ENCODE measurements around the gene DNM3.
"Not testable (repeated sequence)": the region's sequence is repeated elsewhere in the genome, so short reads cannot be mapped to it uniquely, and the experiment has no call there.

Gene DNM3

DNA sequence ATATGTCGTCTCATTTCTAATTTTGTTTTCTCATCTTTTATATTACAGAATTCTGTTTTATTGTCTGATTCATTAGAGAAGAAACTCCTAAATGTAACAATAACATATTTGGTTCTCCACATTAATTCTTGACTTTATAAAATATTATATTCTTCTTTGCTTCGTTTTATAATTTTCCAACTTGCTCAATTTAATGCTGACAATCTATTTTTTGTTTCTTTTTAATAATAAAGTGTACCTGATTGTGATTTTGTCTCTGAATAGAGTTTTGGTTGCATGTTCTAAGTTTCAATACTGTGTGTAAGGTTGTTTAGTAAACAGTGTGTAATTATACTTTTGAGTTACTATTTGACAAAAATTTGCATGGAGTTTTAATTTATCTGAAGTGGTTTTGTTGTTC lies 448.1 kb downstream of the DNM3 start:
- TF ChIP-seq, protein P1, sequence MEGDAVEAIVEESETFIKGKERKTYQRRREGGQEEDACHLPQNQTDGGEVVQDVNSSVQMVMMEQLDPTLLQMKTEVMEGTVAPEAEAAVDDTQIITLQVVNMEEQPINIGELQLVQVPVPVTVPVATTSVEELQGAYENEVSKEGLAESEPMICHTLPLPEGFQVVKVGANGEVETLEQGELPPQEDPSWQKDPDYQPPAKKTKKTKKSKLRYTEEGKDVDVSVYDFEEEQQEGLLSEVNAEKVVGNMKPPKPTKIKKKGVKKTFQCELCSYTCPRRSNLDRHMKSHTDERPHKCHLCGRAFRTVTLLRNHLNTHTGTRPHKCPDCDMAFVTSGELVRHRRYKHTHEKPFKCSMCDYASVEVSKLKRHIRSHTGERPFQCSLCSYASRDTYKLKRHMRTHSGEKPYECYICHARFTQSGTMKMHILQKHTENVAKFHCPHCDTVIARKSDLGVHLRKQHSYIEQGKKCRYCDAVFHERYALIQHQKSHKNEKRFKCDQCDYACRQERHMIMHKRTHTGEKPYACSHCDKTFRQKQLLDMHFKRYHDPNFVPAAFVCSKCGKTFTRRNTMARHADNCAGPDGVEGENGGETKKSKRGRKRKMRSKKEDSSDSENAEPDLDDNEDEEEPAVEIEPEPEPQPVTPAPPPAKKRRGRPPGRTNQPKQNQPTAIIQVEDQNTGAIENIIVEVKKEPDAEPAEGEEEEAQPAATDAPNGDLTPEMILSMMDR (IDR thresholded peaks at IDR 0.05; ENCODE audit: low read depth, low read length, missing control alignments), result no peak
- DNase-seq (ENCODE audit: low read depth), result no peak
- H3K4me3 ChIP-seq (ENCODE audit: low read depth, low read length), result no peak overlapping the region

DNA sequence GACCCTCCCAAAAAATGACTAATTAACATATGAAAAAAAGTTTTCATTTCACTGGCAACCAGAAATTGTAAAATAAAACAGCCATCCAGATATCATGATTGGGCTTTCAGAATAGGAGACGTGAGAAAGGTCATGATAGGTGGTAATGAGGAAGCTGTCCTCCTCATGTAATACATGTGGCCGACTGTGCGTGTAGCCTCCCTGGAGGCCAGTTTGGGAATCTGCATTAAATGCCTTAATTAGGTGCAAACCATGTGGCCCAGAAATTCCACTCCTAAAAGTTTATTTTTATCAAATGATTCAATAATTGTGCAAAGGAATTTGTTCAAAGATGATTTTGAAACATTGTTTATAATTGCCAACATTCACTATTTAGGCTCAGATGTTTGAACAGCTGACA lies 451.5 kb downstream of the DNM3 start:
- H3K4me3 ChIP-seq (ENCODE audit: low read depth, low read length), result no peak overlapping the region
- no peak for DNase-seq (ENCODE audit: low read depth)
- TF ChIP-seq, protein P1 (IDR thresholded peaks at IDR 0.05; ENCODE audit: low read depth, low read length, missing control alignments), result no peak

DNA sequence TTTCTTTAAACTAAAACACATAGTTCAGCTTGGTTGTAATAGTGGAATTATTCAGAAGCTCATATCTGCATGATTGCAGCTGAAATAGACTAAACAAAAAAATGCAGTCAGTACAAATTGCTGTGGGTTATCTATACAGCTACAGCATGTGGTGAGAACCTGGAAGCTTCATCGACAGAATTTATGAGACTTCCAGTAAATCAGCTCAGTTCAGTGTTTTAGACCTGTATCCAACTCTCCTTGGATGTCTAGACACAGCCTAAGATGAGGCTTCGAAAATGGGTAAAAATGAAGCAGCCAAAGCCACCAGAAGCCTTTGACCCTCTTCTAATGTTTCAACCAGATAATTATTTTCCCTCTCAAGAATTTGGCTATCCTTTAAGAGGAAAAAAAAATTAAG lies 452.1 kb downstream of the DNM3 start:
- DNase-seq (ENCODE audit: low read depth), result no peak
- TF ChIP-seq, protein P1 (IDR thresholded peaks at IDR 0.05; ENCODE audit: low read depth, low read length, missing control alignments), result no peak
- H3K4me3 ChIP-seq (ENCODE audit: low read depth, low read length), result no peak overlapping the region

DNA sequence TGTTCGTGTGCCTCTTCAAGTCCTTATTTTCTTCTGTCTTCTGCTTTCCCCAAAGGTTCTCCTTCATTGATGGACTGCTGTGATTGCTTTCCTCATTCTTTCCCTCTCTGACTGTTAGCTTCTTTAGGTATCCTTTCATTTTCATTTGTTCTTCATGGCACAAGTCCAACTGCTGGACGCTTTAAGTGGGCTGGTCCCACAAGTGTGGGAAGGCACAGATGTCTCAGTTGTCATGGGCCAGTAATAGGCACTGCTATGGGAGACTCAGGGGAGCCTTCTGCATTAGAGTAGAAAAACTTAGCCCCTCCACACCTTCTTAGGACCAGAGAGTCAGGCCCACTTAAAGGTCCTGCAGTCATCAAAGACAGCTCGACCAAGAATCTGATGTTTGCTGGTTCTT lies 456.8 kb downstream of the DNM3 start:
- H3K4me3 ChIP-seq (ENCODE audit: low read depth, low read length), result no peak overlapping the region
- TF ChIP-seq, protein P1 (IDR thresholded peaks at IDR 0.05; ENCODE audit: low read depth, low read length, missing control alignments), result no peak
- DNase-seq (ENCODE audit: low read depth), result no peak

DNA sequence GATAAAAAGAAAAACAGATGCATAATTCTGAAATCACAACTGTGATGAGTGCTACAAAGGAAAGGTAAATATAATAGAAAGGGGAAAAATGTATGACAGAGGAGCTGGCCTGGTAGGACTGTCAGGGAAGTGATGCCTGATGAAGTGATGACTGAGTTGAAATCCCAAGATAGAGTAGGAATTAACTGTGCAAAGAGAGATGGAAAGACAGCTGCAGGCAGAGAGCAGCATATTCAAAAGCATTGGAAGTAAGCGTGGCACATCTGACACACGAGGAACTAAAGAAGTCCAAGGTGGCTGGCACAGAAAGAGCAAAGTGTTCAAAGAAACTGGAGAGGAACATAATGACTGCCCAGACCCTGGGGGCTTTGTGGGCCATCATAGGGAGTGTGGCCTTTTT lies 457.6 kb downstream of the DNM3 start:
- DNase-seq (ENCODE audit: low read depth), result no peak
- H3K4me3 ChIP-seq (ENCODE audit: low read depth, low read length), result no peak overlapping the region
- TF ChIP-seq, protein P1 (IDR thresholded peaks at IDR 0.05; ENCODE audit: low read depth, low read length, missing control alignments), result no peak

DNA sequence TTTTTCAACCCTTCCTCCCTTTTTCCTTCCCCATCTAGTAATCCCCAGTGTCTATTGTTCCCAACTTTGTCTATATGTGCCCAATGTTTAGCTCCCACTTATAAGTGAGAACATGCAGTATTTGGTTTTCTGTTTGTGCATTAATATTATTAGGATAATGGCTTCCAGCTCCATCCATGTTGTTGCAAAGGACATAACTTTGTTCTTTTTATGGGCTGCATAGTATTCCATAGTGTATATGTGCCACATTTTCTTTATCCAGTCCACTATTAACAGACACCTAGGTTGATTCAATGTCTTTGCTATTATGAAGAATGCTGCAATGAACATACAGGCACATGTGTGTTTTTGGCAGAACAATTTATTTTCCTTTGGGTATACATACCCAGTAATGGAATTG lies 458.2 kb downstream of the DNM3 start:
- no peak overlapping the region for H3K4me3 ChIP-seq (ENCODE audit: low read depth, low read length)
- TF ChIP-seq, protein P1 (IDR thresholded peaks at IDR 0.05; ENCODE audit: low read depth, low read length, missing control alignments), result no peak
- DNase-seq (ENCODE audit: low read depth), result no peak

DNA sequence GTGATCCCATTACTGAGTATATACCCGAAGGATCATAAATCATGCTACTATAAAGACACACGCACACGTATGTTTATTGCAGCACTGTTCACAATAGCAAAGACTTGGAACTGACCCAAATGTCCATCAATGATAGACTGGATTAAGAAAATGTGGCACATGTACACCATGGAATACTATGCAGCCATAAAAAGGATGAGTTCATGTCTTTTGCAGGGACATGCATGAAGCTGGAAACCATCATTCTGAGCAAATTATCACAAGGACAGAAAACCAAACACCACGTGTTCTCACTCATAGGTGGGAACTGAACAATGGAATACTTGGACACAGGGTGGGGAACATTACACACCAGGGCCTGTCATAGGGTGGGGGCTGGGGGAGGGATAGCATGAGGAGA lies 466.2 kb downstream of the DNM3 start:
- not testable (repeated sequence) for H3K4me3 ChIP-seq (ENCODE audit: low read depth, low read length); DNase-seq (ENCODE audit: low read depth)

DNA sequence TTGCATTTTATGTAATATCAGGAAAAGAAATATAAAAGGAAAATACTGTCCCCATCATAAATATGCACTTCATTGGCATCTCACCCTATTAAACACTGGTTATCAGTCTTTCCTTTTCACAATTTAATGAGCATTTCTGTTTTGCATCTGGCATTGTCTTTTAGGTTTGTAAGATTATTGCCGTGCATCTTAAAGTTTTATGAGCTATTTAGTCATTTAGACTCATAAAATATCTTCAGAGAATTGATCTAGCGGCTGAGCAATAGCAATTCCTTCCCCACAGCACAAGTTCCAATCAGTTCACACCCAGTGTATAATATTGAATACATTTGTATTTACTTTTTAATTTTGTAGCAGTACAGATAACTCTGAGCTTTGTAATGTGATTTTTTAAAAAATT lies 466.8 kb downstream of the DNM3 start:
- H3K4me3 ChIP-seq (ENCODE audit: low read depth, low read length), result no peak overlapping the region
- no peak for DNase-seq (ENCODE audit: low read depth)
- TF ChIP-seq, protein P1 (IDR thresholded peaks at IDR 0.05; ENCODE audit: low read depth, low read length, missing control alignments), result no peak
